ENCODE measurements around the gene IFRD1.

- TF ChIP-seq POLR2A (IDR thresholded peaks at IDR 0.05; ENCODE audit: low read depth) (no peak), CTCF (IDR thresholded peaks at IDR 0.05) (no peak), EP300 (IDR thresholded peaks at IDR 0.05) (no peak), POLR2AphosphoS5 (IDR thresholded peaks at IDR 0.05) (no peak)
Measured at GRCh38 chr7:112439476-112439875, 10.8 kb upstream of the IFRD1 start.
